GM19372 (cell line): Measurements from ENCODE around the gene ILKAP.

Source experiments
- ATAC-seq: cut with Tn5 transposase; IDR thresholded peaks from one replicate; pipeline ENCODE4 v1.9.1; 2021; ENCODE audit warnings: mild to moderate bottlenecking, low read depth, moderate library complexity; ENCODE audit not compliant: unreplicated experiment

Gene ILKAP

GRCh38 chr2:238127165-238128060 is 76.1 kb downstream of the ILKAP start:
- ATAC-seq = no peak

DNA sequence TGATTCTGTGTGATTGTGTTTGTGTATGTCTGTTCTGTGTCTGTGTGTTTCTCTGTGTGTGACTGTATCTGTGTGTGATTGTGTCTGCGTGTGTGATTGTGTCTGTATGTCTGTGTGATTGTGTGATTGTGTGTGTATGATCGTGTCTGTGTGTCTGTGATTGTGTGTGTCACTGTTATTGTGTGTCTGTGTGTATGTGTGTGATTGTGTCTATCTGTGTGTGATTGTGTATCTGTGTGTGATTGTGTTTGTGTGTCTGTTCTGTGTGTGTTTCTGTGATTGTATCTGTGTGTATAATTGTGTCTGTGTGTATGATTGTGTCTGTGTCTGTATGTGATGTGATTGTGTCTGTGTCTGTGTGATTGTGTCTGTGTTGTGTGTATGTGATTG is 76.7 kb downstream of the ILKAP start:
- ATAC-seq = no peak

DNA sequence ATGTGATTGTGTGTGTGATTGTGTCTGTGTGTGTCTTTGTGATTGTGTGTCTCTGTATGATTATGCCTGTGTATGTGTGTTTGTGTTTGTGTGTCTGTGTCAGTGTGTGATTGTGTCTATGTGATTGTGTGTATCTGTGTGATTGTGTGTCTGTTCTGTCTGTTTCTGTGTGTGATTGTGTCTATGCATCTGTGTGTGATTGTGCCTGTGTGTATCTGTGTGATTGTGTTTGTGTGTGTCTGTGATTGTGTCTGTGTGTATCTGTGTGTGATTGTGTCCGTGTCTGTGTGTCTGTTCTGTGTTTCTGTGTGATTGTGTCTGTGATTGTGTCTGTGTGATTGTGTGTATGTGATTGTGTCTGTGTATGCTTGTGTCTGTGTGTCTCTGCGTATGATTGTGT is 77.2 kb downstream of the ILKAP start:
- no peak for ATAC-seq

GRCh38 chr2:238125127-238125885 is 78.2 kb downstream of the ILKAP start:
- no peak for ATAC-seq

DNA sequence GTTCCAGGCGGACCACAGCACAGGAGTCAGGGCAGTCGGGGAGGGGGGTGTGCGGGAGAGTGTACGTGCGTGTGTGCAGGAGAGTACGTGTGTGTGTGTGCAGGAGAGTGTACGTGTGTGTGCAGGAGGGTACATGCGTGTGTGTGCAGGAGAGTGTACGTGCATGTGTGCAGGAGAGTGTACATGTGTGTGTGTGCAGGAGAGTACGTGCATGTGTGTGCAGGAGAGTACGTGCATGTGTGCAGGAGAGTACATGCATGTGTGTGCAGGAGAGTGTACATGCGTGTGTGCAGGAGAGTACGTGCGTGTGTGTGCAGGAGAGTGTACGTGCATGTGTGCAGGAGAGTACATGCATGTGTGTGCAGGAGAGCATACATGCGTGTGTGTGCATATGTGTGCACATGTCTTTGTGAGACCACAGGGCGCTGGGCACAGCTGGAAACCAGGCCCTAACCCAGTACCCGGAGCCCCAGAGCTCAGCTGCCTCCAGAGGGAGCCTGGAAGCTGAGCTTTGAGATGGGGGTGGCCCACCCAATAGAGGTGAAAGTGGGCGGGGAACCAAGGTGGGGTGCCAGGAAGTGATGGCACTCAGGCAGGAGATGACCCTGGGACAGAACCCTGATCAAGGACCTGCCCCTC is 78.9 kb downstream of the ILKAP start:
- ATAC-seq = no peak

GRCh38 chr2:238123991-238124470 is 79.5 kb downstream of the ILKAP start:
- no peak for ATAC-seq

DNA sequence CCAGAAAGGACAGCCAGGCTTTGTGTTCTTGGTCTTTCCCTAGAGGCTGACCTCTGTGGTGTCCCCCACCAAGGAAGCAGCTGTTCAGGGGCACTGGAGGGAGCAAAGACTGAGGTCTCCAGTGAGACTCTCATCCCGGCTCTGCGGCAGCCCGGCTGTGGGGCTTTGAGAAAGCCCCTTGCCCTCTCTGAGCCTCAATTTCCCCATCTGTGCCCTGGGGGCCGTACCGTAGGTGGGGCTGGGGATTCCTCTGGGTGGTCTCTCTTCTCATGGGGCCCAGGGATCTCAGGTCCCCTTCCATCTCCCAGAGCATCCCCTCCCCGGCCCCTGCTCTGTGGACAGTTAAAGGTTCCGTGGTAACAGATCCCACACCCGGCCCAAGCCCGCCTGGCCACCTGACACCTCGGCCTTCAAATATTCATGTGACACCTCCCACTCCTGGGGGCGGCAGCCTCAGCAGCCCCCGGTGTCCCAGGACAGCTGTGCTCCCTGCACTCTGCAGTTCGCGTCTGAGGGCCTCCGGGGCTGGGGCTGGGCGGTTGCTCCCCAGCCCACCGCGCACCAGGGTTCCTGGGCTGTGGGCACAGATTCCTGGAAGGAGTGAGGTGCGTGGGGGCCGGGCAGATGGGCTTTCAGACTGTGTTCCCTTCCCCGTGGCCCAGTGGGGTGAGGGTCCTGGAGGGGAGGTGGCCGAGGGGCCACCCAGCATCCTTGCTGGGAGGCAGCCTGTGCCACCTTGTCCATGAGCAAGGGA is 80.1 kb downstream of the ILKAP start:
- ATAC-seq = no peak

DNA sequence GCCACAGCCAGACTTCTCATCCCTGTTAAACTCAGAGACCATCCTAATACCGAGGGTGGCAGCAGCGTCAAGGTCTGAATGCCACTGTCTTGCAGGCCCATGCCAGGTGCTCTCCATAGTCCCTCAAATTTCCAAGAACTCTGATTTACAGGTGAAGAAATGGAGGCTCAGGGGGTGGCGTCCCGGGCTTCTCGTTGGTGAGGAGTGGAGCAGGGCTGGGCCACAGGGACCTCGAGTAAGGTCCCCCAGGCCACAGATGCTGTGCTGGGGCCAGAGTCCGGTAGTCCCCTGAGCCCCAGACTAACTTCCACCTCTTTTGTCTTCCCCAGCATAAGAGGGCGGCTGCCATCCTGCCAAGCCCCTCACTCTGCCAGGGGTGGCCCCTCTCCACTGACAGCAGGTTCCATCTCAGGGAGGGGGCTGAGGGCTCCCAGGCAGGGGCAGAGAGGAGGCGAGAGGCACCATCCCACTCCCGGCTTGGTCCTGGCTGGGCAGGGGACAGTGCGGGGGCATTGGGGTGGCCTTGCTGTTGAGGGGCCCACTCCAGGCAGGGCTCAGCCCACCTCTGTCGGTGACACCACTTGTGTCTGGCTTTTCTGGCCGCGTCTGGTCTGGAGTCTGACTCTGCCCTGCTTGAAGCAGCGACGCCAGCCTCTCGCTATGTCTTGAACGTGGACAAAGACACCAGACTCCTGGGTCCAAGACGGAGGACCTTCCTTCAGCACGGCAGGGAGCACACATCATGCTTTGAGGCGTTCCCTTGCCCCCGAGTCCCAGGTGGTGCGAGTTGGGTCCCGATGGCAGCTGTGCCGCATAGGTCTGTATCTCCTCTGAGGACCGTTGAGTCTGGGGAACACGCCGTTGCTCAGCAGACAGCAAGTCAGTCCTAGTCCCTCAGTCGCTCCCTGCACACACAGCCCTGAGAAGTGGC is 80.9 kb downstream of the ILKAP start:
- no peak for ATAC-seq

DNA sequence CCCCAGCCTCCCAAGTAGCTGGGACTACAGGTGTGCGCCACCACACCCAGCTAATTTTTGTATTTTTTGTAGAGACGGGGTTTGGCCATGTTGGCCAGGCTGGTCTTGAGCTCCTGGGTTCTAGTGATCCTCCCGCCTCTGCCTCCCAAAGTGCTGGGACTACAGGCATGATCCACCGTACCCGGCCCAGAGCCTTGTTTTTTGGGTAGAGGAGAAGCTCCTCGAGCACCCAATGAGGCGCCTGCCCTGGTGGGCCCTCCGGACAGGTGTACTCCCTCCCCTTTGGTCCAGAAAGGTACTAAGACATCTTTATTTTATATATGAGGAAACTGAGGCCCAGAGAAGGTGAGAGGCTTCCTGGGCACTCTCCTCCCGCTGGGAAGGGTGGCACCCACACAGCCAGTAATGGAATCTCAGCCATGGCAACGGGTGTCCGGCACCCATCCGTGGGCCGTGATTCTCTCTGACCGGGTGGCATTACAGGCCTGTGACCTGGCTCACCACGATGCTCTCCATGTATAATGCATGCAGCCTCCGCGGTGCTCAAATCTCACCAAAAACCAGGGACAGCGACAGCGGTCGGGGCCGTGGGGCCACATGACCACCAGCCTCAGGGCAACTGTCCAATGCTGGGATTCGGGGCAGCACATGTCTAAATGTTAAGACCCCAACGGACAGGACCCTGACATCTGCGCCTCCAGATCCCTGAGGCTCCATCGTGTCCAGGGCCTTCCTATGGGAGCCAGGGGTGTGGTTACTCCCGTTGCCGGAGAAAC is 81.8 kb downstream of the ILKAP start:
- ATAC-seq = no peak

- no peak for ATAC-seq
These were observed 82.8 kb downstream of the ILKAP start for GRCh38 chr2:238120463-238121298.
